HEK293T (cell line): ENCODE data around the gene ZNF341.

ENCODE experiments used
- CTCF ChIA-PET: fragments of 350-600 bp; formaldehyde crosslinking; extraction: SDS; loops from one replicate; lab custom pipeline; 2021; ENCODE audit warnings: antibody characterized with exemption, inconsistent platforms; lab: Yijun Ruan, JAX
- POLR2A ChIA-PET: fragments of 350-600 bp; formaldehyde crosslinking; extraction: SDS; loops from one replicate; lab custom pipeline; 2020; ENCODE audit warnings: antibody characterized with exemption, inconsistent platforms; lab: Yijun Ruan, JAX
- DNase-seq: peaks from one replicate; pipeline ENCODE4 v3.0.0; 2012; ENCODE audit warnings: mixed read lengths; ENCODE audit errors: extremely low spot score
- ARNT ChIP-seq: fragments of 450-650 bp; IDR thresholded peaks from 2 replicates; pipeline ENCODE4 v1.6.1; 2017; ENCODE audit warnings: mild to moderate bottlenecking
- BHLHE40 ChIP-seq: fragments of 450-650 bp; IDR thresholded peaks from 2 replicates; pipeline ENCODE4 v1.6.1; 2016; ENCODE audit warnings: mild to moderate bottlenecking, moderate library complexity, borderline replicate concordance
- CTBP1 ChIP-seq: fragments of 450-650 bp; IDR thresholded peaks from 2 replicates; pipeline ENCODE4 v1.6.1; 2016; ENCODE audit warnings: borderline replicate concordance
- ELF4 ChIP-seq: fragments of 450-650 bp; IDR thresholded peaks from 2 replicates; pipeline ENCODE4 v1.6.1; 2017; ENCODE audit warnings: antibody characterized with exemption
- FOXA1 ChIP-seq: fragments of 450-650 bp; IDR thresholded peaks from 2 replicates; pipeline ENCODE4 v1.6.1; 2016; ENCODE audit warnings: mild to moderate bottlenecking
- FOXK2 ChIP-seq: fragments of 450-650 bp; IDR thresholded peaks from 2 replicates; pipeline ENCODE4 v1.6.1; 2016; ENCODE audit warnings: mild to moderate bottlenecking
- FOXM1 ChIP-seq: fragments of 450-650 bp; IDR thresholded peaks from 2 replicates; pipeline ENCODE4 v1.6.1; 2017; ENCODE audit warnings: mild to moderate bottlenecking, borderline replicate concordance
- HDGF ChIP-seq: fragments of 450-650 bp; IDR thresholded peaks from 2 replicates; pipeline ENCODE4 v1.6.1; 2017; ENCODE audit warnings: antibody characterized with exemption, borderline replicate concordance
- L3MBTL2 ChIP-seq: fragments of 450-650 bp; conservative IDR thresholded peaks from 2 replicates; pipeline ENCODE4 v1.6.1; 2016; ENCODE audit warnings: mild to moderate bottlenecking
- LEF1 ChIP-seq: fragments of 450-650 bp; IDR thresholded peaks from 2 replicates; pipeline ENCODE4 v1.6.1; 2017; ENCODE audit warnings: mild to moderate bottlenecking, borderline replicate concordance
- NFRKB ChIP-seq: fragments of 450-650 bp; IDR thresholded peaks from 2 replicates; pipeline ENCODE4 v1.6.1; 2016; ENCODE audit warnings: mild to moderate bottlenecking, moderate library complexity
- SP1 ChIP-seq: fragments of 450-650 bp; IDR thresholded peaks from 2 replicates; pipeline ENCODE4 v1.6.1; 2017
- SUZ12 ChIP-seq: fragments of 450-650 bp; IDR thresholded peaks from 2 replicates; pipeline ENCODE4 v1.6.1; 2016; ENCODE audit warnings: mild to moderate bottlenecking
- TARDBP ChIP-seq: fragments of 450-650 bp; IDR thresholded peaks from 2 replicates; pipeline ENCODE4 v1.6.1; 2016
- ZNF384 ChIP-seq: fragments of 450-650 bp; IDR thresholded peaks from 2 replicates; pipeline ENCODE4 v1.6.1; 2016

Gene ZNF341

DNA sequence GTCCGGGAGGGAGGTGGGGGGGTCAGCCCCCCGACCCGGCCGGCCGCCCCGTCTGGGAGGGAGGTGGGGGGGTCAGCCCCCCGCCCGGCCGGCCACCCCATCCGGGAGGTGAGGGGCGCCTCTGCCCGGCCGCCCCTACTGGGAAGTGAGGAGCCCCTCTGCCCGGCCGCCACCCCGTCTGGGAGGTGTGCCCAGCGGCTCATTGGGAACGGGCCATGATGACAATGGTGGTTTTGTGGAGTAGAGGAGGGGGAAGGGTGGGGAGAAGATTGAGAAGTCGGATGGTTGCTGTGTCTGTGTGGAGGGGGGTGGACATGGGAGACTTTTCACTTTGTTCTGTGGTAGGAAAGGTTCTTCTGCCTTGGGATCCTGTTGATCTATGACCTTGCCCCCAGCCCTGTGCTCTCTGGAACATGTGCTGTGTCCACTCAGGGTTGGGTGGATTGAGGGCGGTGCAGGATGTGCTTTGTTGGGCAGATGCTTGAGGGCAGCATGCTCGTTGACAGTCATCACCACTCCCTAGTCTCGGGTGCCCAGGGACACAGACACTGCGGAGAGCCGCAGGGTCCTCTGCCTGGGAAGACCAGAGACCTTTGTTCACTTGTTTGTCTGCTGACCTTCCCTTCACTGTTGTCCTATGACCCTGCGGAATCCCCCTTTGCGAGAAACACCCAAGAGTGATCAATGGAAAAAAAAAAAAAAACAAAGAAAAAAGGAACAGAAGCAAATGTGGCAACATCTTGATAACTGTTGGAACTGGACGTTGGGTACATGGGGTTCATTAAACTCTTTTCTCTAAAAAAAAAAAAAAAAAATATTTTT is 30.0 kb upstream of the ZNF341 start:
- TF ChIP-seq ELF4 (no peak), HDGF (no peak), SUZ12 (no peak), SP1 (no peak), TARDBP (no peak), LEF1 (no peak), CTBP1 (no peak), ZNF384 (no peak)
- POLR2A ChIA-PET, result no interaction called here
- CTCF ChIA-PET, result no interaction called here
- no peak for DNase-seq

DNA sequence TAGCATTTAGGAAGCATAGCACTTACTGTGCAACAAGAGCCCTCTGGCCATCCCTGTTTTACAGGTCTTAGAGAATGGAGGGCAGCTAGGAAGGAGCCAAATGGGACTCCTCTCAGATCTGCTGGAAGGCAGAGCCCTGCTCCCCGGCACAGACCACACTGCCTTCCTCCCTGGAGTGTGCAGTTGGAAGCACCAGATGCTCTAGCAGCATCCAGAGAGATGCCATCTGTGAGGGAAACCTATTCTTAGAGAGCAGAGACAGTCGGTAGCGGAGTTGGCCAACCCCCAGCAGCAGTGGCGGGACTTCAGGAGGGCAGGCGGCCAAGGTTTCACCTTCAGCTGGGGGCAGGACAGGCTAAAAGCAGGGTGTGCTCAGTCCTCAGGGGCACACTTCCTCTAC is 28.9 kb upstream of the ZNF341 start:
- no peak for DNase-seq
- ChIA-PET POLR2A (no interaction called here), CTCF (no interaction called here)
- no peak for TF ChIP-seq FOXA1
- no peak for TF ChIP-seq ZNF384
- TF ChIP-seq SP1, result no peak
- TF ChIP-seq NFRKB, result no peak
- TF ChIP-seq FOXM1, result no peak

DNA sequence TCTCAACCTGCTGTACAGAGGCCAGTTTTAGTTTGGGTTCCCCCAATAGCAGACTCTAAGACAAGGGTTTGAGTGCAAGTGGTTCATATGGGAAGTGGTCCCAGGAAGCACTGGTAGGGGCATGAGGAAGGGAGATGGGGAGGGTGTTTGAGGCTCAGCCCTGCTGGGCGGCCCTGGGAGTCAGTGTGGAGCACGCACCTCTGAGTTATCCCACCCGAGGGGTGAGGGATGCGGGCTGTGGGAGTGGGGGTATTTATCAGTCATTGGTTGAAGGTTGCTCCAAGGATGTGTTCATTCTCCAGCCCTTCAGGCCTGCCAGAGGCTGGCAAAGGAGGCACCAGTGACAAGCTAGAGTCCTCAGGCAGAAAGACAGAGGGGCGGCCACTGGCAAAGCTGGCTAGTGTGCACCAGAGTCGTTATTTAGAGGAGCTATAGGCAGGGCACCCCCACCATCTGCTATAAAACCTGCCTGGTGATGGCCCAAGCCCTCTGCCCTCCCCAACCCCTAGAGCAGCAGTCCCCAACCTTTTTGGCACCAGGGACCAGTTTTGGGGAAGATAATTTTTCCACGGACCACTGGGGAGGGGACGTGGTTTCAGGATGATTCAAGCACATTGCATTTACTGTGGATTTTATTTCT is 28.2 kb upstream of the ZNF341 start:
- ChIA-PET CTCF (interaction anchor here (1.1 kb wide), 1 partner anchor 9 kb away, joined by 3 read pairs; no protein-coding TSS in a partner anchor), POLR2A (interaction anchor here (0.8 to 1.7 kb wide), 3 partner anchors 9 to 28 kb away, joined by 3 to 4 read pairs (median 4); partner anchors contain the start of gene PXMP4)
- no peak for TF ChIP-seq ARNT
- TF ChIP-seq SP1, result no peak
- no peak for TF ChIP-seq SUZ12
- no peak for TF ChIP-seq FOXA1
- TF ChIP-seq ZNF384, result no peak
- TF ChIP-seq L3MBTL2, result no peak
- no peak for DNase-seq

DNA sequence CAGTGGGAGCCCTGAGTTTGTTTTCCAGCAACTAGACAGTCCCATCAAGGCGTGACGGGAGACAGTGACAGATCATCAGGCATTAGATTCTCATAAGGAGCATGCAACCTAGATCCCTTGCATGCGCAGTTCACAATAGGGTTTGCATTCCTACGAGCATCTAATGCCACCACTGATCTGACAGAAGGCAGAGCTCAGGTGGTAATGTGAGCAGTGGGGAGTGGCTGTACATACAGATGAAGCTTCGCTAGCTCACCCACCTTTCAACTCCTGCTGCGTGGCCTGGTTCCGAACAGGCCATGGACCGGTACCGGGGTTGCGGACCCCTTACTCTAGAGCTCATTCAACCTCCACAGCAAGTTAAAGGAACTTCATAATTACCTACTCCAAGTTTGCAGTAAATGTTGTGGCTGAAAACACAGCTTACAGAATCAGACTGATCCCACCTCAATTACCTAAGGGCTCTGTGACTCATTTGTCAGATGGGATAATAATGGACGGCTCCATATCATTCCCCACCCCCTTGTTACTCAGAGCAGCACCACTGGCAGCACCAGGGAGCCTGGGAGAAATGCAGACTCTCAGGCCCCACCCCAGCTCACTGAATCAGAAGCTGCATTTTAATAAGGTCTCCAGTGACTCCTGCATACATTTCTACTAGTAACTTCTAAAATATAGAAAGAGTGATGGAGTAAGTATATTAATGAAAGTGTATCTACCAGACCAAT is 27.4 kb upstream of the ZNF341 start:
- no peak for DNase-seq
- CTCF ChIA-PET, result interaction anchor here (1.1 kb wide), 1 partner anchor 10 kb away, joined by 3 read pairs; no protein-coding TSS in a partner anchor
- no peak for TF ChIP-seq CTBP1
- no peak for TF ChIP-seq HDGF
- TF ChIP-seq SUZ12, result no peak
- no peak for TF ChIP-seq LEF1
- no peak for TF ChIP-seq NFRKB
- no peak for TF ChIP-seq BHLHE40
- no peak for TF ChIP-seq ARNT
- no peak for TF ChIP-seq FOXK2
- no peak for TF ChIP-seq L3MBTL2
- no peak for TF ChIP-seq FOXM1
- TF ChIP-seq FOXA1, result no peak
- no peak for TF ChIP-seq TARDBP
- TF ChIP-seq SP1, result no peak
- no peak for TF ChIP-seq ZNF384
- TF ChIP-seq ELF4, result no peak
- POLR2A ChIA-PET, result interaction anchor here (0.8 to 1.7 kb wide), 3 partner anchors 10 to 29 kb away, joined by 3 to 4 read pairs (median 4); partner anchors contain the start of gene PXMP4

DNA sequence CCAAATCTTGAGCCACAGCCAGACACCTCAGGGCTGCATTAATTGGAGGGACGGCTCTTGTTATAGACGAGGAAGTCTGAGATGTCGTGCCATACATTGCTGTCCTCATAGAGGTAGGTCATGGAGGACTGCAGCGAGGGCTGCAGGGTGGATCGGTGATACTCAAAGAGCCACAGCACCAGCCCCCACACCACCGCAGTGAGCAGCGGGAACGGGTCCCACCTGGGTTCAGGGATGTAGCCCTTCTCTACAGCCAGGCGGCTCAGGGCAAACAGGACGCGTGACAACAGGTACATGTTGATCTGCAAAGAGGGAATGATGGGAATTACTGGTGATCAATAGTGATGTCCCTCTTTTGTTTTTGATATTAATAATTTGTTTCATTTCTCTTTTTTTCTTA is 24.1 kb upstream of the ZNF341 start:
- no peak for DNase-seq
- TF ChIP-seq ELF4, result no peak
- TF ChIP-seq FOXM1, result no peak
- POLR2A ChIA-PET, result no interaction called here
- CTCF ChIA-PET, result no interaction called here

DNA sequence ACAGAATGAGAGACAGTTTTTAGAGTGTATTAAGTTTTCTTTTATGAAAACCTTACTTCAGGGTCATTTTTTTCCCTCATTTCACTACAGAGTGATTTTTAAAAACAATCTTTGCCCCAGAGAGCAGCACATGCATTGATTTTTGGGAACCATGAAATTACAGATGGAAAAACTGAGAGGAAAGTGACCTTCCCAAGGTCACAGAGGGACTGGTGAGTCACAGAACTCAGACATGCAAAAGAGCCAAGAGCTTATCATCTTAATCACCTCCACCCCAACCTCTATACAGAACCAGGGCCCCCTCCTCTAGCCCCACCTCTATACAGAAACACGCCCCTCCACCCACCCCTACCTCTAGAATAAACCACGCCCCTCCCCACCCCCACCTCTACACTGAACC is 22.4 kb upstream of the ZNF341 start:
- no peak for DNase-seq
- ChIA-PET CTCF (no interaction called here), POLR2A (no interaction called here)
- TF ChIP-seq CTBP1 (no peak), SUZ12 (no peak), SP1 (no peak), ZNF384 (no peak)

DNA sequence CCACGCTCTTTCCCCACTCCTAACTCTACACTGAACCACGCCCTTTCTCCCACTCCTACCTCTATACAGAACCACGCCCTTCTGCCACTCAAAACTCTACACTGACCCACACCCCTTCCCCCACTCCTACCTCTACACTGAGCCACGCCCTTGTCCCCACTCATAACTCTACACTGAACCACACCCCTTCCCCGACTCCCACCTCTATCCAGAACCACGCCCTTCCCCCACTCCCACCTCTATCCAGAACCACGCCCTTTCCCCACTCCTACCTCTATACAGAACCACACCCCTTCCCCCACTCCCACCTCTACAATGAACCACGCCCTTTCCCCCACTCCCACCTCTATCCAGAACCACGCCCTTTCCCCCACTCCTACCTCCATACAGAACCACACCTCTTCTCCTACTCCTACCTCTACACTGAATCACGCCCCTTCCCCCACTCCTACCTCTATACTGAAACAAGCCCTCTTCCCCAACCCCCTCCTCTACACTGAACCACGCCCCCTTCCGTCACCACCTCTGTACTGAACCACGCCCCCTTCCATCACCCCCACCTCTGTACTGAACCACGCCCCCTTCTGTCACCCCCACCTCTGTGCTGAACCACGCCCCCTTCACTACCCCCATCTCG is 21.8 kb upstream of the ZNF341 start:
- POLR2A ChIA-PET, result no interaction called here
- no peak for TF ChIP-seq L3MBTL2
- TF ChIP-seq SUZ12, result no peak
- TF ChIP-seq FOXK2, result no peak
- TF ChIP-seq ARNT, result no peak
- TF ChIP-seq BHLHE40, result no peak
- no peak for TF ChIP-seq SP1
- DNase-seq, result no peak
- CTCF ChIA-PET, result no interaction called here
